Measurements from ENCODE around the gene ZCCHC13. TPM values are rescaled to one million over a fixed set of nuclear protein-coding genes. Genes with fewer than 3 reads are reported as not detected.

Gene ZCCHC13
- total RNA-seq, 1 donor, result not detected

DNA sequence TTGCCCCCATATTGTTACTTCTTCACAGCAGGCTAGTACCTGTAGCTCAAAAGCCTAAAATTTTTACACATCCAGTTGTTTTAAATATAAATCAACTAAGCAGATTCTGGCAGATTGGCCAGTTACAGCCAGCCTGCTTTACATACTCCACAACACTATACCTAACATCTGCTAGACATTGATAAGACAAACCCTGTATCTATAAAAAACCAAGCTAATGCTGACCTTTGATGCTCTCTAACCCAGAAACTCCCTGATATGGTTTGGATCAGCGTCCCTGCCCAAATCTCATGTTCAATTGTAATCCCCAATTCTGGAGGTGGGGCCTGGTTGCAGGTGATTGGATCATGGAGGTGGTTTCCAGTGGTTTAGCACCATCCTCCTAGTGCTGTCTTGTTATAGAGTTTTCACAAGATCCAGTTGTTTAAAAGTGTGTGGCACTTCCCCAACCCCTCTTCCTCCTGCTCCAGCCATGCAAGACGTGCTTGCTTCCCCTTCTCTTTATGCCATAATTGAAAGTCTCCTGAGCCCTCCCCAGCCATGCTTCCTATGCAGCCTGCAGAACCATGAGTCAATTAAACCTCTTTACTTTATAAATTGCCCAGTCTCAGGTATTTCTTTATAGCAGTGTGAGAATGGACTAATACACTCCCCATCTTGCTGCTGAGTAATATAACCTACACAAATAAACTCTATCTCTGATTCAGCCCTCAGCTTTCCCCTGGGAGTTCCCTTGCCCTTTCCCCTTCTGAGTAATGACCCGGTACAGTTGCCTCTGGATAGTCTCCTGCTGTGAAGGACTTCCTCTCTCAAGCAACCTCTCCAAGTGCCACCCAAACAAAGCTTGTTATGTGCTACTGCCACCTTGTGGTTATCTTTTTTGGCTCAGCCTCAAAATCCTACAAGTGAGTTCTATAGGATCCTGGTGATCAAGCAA, 39.6 kb downstream of the ZCCHC13 start:
- H3K4me3 ChIP-seq (ENCODE audit: low read depth, low read length), result no peak overlapping the region
- peak; percentile 97 for DNase-seq (ENCODE audit: low read depth)
- TF ChIP-seq, protein P1, sequence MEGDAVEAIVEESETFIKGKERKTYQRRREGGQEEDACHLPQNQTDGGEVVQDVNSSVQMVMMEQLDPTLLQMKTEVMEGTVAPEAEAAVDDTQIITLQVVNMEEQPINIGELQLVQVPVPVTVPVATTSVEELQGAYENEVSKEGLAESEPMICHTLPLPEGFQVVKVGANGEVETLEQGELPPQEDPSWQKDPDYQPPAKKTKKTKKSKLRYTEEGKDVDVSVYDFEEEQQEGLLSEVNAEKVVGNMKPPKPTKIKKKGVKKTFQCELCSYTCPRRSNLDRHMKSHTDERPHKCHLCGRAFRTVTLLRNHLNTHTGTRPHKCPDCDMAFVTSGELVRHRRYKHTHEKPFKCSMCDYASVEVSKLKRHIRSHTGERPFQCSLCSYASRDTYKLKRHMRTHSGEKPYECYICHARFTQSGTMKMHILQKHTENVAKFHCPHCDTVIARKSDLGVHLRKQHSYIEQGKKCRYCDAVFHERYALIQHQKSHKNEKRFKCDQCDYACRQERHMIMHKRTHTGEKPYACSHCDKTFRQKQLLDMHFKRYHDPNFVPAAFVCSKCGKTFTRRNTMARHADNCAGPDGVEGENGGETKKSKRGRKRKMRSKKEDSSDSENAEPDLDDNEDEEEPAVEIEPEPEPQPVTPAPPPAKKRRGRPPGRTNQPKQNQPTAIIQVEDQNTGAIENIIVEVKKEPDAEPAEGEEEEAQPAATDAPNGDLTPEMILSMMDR (IDR thresholded peaks at IDR 0.05; ENCODE audit: insufficient read depth, low read length), result peak; percentile 50

DNA sequence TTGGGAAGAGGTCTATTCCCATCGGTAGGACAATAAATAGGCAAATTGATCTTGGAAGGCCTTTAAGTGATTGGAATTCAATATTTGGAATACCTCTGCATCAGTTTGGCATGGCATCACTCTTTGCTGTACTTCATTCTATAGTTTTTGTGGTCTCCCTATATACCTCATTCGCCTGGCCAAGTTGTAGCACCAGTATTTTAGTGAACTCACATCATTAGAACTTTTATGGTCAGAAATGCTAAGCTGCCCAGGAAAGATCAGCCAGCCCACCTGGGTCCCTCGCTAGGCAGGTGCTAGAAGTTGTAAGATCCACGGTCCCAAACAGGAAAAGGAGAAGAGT, 40.3 kb downstream of the ZCCHC13 start:
- no peak overlapping the region for H3K4me3 ChIP-seq (ENCODE audit: low read depth, low read length)
- DNase-seq (ENCODE audit: low read depth), result no peak
- TF ChIP-seq, protein P1 (IDR thresholded peaks at IDR 0.05; ENCODE audit: insufficient read depth, low read length), result no peak

DNA sequence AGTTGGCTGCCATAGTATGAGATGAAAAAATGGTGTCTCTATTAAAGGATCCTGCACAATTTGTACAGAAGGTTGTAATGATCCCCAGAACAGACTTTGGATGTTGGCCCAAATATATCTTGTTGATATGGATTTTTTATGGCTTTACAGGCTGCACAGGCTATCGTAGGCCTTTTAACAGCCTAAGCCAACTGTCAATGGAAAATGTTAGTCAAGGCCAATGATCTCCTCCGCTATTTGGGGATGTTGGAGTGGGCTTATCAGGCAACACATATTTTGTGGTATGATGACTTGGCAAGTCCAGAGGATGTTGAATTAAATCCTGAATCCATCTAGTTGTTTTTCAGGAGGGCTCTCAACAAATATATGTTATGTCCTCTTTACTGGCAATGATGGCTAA, 42.1 kb downstream of the ZCCHC13 start:
- H3K4me3 ChIP-seq (ENCODE audit: low read depth, low read length), result no peak overlapping the region
- TF ChIP-seq, protein P1 (IDR thresholded peaks at IDR 0.05; ENCODE audit: insufficient read depth, low read length), result no peak
- DNase-seq (ENCODE audit: low read depth), result peak; percentile 72

DNA sequence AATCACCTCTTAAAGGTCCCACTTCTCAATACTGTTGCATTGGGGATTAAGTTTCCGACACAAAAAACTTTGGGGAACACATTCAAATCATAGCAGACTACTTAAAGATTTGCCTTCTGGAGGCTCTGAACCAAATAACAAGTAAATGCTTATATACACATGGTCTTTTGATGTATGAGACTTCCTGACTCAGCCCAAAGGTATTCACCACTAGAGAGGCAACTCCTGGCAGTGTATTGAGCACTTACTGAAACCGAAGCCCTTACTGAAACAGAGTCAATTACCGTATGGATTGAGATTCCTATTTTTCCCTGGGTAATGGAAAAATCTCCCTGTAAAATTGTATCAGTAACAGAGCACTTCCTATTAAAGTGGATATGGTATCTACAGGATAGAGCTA, 45.4 kb downstream of the ZCCHC13 start:
- no peak overlapping the region for H3K4me3 ChIP-seq (ENCODE audit: low read depth, low read length)
- peak; percentile 76 for DNase-seq (ENCODE audit: low read depth)
- TF ChIP-seq, protein P1 (IDR thresholded peaks at IDR 0.05; ENCODE audit: insufficient read depth, low read length), result no peak

DNA sequence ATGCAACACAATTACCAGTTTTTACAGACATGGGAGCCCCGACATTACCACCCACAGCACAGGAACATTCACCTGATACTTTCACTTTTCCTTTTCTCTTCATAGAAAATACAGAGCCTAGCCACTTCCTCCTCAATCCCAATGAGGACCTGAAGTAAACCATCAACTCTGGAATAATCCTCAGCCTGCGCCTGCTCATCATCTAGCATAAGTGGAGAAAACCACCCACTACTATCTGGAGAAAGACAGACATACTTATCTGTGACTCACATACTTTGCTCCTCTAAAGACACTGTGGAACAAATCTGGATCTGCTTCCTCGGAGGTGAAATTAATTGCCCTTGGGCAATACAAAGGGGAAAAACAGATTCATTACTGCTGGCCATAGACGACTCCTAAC, 47.8 kb downstream of the ZCCHC13 start:
- DNase-seq (ENCODE audit: low read depth), result no peak
- H3K4me3 ChIP-seq (ENCODE audit: low read depth, low read length), result no peak overlapping the region
- TF ChIP-seq, protein P1 (IDR thresholded peaks at IDR 0.05; ENCODE audit: insufficient read depth, low read length), result no peak

DNA sequence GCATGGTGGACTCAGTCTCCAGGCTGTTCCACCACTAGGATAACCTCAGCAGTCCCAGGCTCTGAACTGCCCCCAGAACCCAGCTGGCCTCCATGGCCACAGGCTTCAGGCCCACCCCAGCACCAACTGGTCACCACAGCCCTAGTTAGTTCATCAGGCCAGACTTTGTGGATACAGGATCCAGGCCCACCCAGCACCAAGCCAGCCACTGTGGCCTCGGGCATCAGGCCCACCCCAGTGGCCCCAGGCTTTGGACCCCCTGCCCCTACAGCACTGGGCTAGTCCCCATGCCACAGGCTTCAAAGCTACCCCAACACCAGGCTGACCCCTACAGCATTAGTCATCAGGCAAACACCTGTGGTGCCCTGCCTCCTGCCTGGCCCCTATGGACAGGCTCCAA, 50.0 kb downstream of the ZCCHC13 start:
- H3K4me3 ChIP-seq (ENCODE audit: low read depth, low read length), result no peak overlapping the region
- DNase-seq (ENCODE audit: low read depth), result no peak
- TF ChIP-seq, protein P1 (IDR thresholded peaks at IDR 0.05; ENCODE audit: insufficient read depth, low read length), result no peak

Small RNA genes within 50 kb of the gene (small RNA-seq; reads per million reads assigned to genes)
- gene AC004386.2 (not detected), gene MIR374A (18.2 reads per million, percentile 95 among the genes with 10 or more reads in this experiment), gene MIR545 (not detected), gene RF02119 (not detected), gene RF02120 (not detected), gene RF02121 (not detected), gene RF02122 (not detected), gene RF02123 (not detected)

Other genes starting within 250 kb of the ZCCHC13 start
- 5.9 and 28.5 TPM in 2 replicates for gene SLC16A2, start 117.3 kb downstream of the ZCCHC13 start, total RNA-seq (ENCODE audit: low replicate concordance)